Kidney glomerular epithelial cell (primary cell): ENCODE data around the gene DSCAML1.

Experiments used
- DNase-seq: peaks from one replicate; lab custom pipeline; 2025; lab: John Stamatoyannopoulos, UW

The DSCAML1 gene

DNA sequence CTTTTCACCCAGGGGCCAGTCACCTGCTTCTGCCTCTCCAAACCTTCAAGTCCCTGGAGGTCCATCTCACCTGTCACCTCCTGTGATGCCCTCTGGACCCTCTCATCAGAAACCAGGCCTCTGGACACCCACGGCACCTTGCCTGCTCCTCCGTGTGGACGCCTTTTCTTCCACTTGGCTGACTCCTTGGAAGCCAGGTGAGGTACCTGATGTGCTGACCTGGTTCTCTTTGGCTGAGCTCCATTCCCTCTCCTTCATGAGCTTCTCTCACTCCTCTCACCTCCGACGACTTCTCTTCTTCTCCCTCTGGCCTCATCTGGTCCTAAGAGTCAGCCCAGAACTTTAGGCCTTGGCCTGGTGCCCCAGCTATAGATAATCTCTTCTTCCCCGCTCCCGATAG lies 370.1 kb downstream of the DSCAML1 start:
- DNase-seq = no peak

DNA sequence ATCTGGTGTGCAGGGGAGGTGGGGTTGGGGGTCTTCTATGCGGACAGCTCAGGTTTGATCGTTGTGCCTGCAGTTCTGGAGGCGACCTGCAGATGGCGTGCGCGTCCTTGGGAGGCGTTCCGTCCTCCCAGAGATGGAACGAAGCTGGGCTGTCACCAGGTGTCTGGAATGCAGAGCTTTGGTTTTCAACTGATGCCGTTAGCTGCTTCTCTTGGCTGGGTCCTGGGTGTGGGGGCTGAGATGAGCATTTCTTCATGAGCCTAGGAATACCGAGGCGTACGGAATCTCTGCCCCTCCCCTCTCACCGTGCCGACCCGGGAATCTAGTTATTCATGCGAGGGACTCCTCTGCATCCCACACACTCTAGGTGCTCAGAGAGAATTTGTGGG lies 370.7 kb downstream of the DSCAML1 start:
- peak; percentile 42 for DNase-seq

DNA sequence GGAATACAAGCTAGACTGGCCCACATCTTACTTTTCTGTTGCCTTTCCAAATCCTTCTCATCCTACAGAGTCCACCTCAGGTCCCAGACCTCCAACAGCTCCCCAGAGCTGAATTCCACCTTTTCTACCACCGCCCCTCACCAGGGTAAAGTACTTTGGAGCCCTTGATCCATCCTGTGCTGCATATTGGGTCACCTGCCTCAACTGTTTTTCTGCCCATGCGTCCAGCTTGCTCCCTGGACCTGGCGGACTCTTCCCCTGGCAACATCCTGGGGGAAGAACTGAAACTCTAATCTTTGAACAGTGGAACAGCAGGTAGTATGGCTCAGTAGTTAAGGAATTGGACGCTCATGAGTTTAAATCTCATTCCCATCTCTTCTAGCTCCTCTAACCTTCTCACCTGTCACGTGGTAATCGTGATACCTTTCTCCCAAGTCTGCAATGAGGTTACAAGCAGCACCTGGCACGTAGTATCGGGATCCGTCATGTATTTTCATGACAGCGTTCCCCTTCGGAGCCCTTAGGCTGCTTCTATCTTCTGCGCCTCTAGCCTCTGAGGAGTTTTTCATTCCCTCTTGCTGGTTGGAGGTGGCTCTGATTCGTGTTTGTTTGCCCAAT lies 371.2 kb downstream of the DSCAML1 start:
- no peak for DNase-seq

DNA sequence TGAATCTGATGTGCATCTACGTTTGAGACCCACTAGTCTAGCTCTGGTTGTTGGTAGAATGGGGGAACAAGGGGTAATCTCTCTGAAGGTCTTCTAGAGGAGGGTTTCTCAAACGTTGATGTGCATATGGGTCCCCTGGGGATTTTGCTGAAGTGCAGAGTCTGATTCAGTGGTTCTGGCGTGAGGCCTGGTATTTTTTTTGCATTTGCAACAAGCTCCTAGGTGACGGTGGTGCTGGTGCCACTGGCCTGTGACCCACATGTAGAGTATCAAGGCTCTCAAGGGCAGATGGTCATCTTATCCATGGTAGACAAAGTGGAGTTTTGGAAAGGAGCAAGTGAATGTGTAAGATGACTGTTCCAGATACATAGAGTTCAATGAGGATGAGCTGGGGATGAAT lies 372.2 kb downstream of the DSCAML1 start:
- DNase-seq = no peak

DNA sequence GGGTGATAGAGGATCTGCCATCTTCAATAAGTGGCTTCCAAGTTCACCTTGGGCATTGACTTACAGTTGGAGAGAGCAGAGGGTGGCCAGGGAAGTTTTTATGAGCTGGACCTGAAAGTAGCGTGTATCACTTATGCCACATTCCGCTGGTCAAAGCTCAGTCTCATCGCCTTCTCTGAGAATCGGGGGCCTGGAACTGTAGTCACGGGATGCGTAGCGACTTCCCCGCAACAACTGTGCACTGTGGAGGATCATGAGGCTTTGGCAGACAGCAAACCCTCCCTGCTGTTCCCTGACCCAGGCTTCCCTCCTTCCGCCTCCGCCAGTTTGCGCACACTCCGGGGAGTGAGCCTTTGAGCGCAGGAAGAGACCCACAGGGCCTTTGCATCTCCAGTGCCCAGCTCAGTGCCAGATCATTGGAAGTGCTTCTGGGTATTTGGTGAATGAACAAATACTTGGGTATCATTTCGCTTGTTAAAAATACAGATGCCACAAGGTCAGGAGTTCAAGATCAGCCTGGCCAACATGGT lies 373.9 kb downstream of the DSCAML1 start:
- DNase-seq = no peak

DNA sequence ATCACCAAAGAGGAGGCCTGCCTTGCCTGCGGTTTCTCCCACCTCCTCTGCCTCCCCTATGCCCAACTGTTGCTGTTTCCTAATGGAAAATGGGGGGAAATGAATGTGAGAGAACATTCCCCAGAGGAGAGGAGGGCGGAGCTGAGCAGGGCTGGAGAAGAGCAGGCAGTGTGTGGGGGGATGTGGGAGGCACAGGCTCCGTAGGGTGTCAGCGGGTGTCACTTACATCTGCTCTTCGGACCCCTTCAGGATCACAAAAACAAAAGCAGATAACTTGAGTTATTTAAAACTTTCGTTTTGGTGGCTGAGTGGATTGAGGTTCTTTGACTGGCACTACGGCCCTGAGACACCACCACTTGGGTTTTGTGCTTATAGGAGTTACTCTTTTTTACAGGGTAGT lies 375.5 kb downstream of the DSCAML1 start:
- DNase-seq = no peak

DNA sequence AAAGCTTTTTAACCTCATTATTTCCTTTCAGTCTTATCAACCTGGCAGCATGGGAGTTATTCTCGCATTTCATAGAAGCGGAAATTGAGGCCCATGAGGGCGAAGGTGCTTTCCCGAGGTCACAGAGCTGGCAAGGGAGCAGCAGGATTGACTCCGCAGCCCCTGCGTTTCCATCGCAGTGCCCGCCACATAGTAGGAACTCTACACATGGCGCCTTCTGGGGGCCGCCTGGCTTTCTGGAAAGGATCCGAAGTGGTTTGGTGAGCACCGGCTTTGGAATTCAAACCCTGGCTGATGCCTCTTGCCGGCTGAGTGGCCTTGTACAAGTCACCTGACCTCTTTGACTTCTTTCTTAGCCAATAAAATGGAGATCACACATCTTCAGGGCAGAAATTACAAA lies 376.0 kb downstream of the DSCAML1 start:
- no peak for DNase-seq

DNA sequence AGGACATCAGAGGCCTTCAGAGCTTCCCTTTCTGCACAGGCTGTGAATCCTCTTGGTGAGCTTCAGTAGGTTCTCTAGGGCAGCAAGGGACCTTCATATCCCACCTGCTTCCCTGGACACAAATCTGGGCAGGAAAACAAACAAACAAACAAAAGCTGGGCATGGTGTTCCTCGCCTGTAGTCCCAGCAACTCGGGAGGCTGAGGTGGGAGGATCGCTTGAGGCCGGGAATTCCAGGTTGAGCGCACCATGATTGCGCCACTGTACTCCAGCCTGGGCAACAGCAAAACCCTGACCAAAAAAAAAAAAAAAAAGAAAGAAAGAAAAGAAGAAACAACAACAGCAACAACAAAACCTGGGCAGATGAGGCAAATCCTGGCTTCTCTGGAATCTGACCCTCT lies 376.4 kb downstream of the DSCAML1 start:
- no peak for DNase-seq

DNA sequence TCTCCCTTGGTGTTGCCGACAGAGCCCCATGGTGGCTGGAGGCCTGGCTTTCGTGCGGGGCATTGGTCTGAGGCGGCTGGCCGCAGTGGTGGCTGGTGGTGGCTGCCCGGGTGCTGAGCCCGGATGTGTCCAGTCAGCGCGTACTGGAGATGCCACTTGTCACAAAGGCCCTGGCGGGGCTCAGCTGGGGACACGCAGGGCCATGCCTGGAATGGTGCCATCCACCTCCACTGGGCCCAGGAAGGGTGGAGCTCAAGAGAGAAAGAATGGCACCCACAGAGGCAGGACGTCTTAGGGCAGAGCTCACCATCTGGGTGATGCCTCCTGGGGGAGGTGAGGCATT lies 376.9 kb downstream of the DSCAML1 start:
- DNase-seq = no peak

DNA sequence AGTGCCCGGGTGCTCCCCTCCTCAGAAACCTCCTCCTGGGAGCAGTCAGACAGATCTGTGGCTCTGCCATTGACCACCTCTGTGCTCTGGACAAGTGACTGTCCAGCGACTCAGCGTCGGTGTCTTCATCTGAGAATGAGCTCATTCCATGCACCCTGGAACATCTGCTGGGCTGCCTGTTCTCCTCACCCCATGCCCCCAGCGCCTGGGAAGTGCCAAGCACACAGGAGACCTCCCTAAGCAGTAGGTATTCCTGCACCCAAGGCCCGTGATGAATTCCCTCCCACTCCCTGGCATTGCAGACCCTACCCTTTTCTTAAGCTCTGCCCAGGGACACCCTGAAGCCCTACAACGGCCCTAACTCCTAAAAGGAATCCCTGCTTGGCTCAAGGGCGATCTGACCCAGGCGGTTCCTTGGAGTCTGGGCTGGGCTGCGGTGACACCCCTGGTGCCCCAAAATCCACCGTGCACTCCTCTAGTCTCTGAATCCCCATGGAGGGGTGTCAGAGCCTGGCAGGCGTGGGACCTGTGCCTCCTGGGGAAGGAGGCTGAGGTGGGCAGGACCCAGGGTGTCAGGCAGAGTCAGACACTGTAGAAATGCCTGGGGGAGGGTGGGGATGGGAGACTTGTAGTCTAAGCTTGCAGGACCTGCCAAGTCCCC lies 377.4 kb downstream of the DSCAML1 start:
- DNase-seq = no peak

DNA sequence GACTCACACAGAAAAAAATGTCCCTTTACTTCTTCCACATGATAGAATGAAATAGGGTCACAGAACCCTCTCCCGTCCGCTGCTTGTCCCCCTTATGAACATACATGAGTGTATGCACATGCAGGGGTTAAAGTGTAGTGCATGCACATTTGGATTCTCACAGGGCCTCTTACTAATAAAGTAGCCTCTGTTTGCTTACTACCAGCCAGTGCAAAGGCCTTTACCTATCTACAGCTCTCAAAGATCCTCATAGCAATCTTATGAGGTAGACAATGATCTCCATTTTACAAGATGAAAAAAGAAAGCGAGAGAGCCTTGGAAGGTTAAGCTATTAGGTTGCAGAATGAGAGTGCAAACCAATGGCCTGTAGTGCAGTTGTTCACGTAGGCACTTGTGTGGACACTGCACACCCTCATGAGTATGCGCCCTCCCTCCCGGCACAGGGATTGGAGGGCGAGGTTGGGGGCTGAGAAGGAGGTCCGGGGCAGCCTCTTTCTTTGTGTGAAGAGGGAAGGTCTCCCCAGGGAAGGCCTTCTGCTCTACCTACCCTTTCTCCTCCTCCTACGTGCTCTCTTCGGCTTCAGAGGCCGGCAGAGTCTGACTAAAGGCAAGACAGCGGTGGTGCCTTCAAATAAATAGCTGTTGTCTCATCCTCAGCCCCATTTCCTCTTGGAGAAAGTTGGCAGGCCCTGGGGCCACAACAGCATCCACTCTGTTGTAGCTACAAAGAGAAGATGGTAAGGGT lies 378.1 kb downstream of the DSCAML1 start:
- no peak for DNase-seq

DNA sequence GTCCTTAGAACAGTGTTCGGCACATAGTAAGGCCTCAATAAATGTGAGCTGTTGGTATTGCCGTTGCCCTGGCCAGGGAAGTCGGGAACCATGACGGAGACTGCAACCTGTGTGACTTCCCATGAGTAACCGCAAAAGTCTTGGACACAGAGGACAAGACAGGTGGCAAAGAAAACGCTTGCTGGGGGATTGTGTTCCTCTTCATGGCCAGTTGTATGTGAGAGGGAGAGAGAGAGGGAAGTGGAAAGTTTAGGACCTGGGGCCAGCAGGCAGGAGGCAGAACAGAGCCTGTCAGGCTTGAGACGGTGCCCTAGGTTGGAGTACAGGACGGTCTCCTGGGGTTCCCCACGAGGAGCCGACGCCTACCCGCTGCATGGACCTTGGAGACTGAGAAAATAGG lies 379.2 kb downstream of the DSCAML1 start:
- no peak for DNase-seq

DNA sequence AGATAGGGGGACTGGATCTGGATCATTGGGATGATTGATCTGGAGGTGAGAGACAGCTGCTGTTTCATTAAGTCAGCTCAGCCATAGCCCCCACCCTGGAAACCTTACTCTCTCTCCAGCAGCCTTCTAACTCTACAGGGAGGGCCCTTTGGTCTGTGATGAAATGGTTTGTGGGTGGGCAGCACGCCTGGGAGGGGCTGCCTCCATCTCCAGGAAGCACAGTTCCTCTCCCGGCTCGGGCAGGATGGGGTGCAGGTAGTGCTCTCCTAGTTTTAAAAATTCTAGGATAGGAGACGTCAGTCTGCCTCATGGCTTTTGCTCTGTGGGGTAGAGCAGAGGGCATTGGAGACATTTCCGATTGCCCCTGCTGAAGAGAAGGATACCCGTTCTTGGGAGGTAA lies 379.7 kb downstream of the DSCAML1 start:
- no peak for DNase-seq

DNA sequence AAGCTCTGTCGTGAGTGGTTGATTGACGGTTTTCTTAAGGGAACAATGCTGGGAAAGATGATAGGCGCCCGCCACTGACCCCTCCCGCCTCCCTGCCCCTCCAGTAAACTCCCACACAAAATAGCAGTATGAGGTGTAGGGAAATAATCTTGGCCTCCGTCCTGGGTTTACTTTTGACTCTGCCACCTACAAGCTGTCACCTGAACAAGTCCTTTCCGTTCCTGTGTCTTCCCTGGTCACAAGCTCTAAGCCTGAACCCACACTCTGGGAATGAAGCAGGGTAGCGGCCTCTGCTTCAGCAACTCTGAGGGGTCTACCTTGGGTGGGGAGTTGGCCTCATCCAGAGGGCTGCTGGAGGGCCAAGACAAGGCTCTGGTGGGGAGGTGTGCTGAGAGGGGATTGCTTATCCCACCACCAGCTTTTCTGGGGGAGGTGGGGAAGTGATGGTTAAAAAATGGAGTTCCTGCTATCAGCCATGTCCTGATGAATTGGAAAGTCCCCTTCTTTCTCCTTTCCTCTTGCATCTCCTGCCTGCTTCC lies 381.6 kb downstream of the DSCAML1 start:
- DNase-seq = no peak

DNA sequence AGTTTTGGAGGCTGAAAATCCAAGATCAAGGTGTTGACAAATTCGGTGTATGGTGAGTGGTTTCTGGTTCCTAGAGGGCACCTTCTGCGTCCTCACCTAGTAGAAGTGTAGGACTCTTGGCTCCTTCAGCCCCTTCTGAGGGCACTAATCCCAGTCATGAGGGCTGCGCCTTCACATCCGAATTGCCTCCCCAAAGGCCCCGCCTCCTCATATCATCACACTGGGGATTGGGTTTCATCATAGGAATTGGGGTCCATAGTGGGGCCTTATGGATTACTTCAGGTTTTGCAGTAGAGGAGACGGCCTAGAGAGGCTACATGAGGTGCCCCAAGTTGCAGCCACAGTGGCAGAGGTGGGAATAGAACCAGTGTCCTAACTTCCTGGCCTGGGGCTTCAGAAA lies 382.3 kb downstream of the DSCAML1 start:
- DNase-seq = no peak

DNA sequence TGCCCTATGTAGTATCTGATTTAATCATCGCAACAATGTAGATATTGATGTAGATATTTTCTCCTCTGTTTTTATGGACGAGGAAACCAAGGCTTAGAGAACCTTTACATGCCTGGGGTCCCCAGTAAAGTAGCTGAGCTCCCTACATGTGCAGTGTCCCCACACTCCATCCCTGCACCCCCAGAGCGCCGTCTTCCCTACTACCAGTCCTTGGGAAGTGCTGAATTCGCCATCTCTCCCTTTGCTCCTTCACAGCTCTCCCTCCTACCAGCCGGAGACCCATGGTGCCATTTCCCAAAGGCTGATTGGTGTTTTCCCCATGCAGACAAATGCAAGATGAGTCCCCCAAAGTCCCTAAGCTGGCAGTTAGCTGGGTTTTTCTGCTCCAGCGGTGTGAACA lies 383.4 kb downstream of the DSCAML1 start:
- no peak for DNase-seq

DNA sequence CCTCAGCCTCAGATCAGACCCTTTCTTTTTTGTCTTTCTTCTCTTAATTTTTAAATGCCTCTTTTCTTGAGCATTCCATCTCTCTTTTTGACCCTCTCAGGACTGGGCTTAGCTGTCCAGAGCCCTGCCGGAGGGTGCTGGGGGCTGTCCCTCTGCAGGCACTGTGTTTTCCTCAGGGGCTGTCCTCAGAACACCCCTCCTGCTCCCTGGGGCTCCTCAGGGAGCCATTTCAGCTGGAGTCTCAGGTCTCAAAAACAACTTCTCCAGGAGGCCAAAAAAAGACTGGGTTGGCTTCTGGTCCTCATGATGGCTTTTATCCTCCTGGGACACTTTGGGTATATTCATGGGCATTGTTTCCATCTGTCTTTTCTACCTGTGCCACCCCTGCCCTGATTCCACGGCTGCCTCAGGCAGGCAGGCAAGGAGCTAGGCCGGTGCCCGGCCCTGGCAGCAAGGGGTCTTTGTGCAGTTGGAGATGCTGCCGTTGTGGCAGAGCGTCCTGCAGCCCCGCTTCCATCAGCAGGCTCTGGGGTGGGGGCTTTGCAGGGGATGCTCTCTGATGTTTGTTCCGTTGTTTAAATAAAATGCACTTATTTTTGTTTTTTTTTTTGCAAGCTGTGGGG lies 384.3 kb downstream of the DSCAML1 start:
- DNase-seq = no peak

DNA sequence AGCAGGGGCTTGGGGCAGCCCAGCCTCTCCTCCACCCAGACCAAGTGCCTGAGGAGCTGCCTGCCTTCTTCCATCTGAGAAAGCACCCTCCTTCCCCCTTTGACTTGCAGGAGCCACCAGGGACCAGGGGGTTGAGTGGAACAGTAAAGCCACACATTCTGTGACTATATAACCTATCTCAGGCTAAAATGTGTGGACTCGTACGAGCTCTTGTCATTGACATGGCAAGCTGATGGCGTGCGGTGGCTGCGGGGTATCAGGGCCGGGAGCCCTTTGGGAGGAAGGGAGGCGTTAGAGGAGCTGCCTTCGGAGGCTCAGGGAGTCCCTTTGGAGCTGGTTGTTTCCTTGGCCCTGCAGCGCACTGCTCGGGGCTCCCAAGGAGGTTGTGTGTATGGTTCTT lies 384.8 kb downstream of the DSCAML1 start:
- DNase-seq = no peak

DNA sequence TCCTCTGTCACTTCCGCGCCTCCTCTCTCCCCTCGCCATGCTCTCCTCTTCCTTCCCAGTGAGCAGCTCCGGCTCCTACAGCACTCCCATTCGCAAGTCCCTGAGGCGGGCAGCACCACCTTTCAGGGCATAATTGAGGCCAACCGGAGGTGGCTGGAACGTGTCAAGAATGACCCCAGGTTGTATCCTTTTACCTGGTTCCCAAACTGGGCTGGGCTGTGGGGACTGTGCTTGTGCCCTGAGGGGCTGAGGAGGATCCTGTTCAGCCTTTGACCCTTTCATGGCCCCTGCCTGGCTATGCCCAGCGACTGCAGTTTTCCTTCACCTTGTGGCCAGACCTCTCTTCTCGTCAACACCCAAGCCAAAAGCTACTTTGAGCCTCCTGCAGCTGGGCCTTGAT lies 385.3 kb downstream of the DSCAML1 start:
- no peak for DNase-seq

DNA sequence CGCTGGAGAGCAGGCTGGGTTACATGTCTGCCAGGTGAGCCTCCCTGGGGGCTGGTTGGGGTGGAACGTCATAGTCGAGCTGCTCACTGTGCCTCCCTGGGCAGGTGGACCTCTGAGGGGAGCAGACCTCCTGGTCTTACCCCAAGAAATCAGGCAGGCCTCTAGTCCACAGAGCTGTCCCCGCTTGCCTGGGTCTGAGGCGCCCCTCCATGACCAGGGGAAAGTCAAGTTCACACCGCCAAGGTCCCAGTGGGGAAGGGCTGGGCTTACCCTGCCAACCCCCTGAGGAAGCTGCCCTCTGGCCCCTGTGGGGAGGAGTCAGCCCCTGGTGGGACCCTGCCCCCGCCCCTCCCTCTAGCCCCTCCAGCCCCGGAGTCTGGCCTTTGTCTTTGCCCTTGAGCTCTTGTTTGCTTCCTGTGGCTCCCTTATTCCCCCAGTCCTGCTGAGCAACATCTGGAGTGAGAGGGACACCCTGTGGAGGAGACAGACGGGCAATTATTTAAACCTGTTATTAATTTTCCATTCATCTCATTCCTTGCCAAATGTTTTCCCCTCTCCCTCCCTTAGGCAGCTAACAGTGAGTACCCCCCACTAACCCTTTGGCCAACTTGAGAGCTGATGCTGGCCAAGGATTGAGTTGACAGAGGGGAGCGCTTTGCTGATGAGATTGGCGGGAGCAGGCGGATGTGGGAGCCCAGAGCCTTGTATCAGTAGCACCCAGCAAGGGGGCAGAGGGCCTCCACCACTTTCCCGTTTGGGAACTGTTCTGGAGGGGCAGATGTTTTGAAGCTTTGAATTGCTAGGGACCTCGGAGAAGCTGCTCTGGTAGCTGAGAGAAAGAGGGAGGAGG lies 385.9 kb downstream of the DSCAML1 start:
- DNase-seq = no peak

DNA sequence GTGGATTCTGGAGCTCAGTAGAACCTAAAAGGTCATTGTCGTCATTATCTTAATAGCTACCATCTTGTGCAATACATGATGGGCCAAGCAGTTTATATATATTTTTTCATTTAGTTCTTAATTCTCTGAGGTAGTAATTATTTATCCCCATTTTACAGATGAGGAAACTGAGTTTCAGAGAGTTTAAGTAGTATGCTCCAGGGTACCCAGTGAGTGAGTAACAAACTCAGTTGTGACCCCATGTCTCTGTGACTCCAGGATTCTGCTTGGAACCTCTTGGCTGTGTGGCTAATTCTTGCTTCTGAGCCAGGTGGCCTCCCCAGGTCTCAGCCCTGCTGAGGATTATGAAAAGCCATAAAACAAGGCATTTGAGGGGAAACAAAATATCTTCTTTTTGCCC lies 386.8 kb downstream of the DSCAML1 start:
- DNase-seq = no peak

DNA sequence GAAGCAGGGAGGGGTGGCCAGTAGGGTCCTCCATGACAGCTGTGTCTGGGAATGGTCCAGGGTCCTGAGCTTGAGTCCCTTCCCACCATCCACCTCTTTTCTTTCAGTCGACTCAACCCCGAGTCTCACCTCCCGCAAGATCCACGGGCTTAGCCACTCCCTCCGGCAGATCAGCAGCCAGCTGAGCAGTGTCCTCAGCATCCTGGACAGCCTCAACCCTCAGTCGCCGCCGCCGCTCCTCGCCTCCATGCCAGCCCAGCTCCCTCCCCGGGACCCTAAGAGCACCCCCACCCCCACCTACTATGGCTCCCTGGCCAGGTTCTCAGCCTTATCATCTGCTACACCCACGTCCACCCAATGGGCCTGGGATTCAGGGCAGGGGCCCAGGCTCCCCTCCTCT lies 387.5 kb downstream of the DSCAML1 start:
- DNase-seq = no peak
